IPS DF 19.7 (cell line): ENCODE results near the gene CLEC1B.
"Not testable (repeated sequence)": the region's sequence is repeated elsewhere in the genome, so short reads cannot be mapped to it uniquely, and the experiment has no call there.

Experiments
- DNase-seq: peaks from one replicate; pipeline ENCODE4 v3.0.0-alpha.2; 2013; ENCODE audit warnings: low read depth, low spot score

Gene CLEC1B

GRCh38 chr12:9974731-9975130 is 24.2 kb downstream of the CLEC1B start:
- DNase-seq, result not testable (repeated sequence)

GRCh38 chr12:9973949-9974348 is 25.0 kb downstream of the CLEC1B start:
- no peak for DNase-seq

GRCh38 chr12:9971181-9971580 is 27.7 kb downstream of the CLEC1B start, which contains the start of gene CLEC12A:
Gene CLEC12A, plus strand, starts transcription at chr12:9971409. Its CDS starts 188 bp downstream, at chr12:9971597.
- DNase-seq, result no peak

GRCh38 chr12:9969673-9970072 is 29.2 kb downstream of the CLEC1B start:
- DNase-seq, result no peak

- DNase-seq, result no peak
Measured at GRCh38 chr12:9961901-9962300, 37.0 kb downstream of the CLEC1B start.

GRCh38 chr12:9961106-9961505 is 37.8 kb downstream of the CLEC1B start:
- no peak for DNase-seq

GRCh38 chr12:9960590-9960989 is 38.3 kb downstream of the CLEC1B start:
- DNase-seq, result no peak

- no peak for DNase-seq
Measured at GRCh38 chr12:9957834-9958233, 41.1 kb downstream of the CLEC1B start.

GRCh38 chr12:9952954-9953729 is 45.8 kb downstream of the CLEC1B start:
- not testable (repeated sequence) for DNase-seq

- DNase-seq, result no peak
Measured at GRCh38 chr12:9951026-9951675, 47.8 kb downstream of the CLEC1B start.

GRCh38 chr12:9948606-9949296 is 50.2 kb downstream of the CLEC1B start:
- no peak for DNase-seq

GRCh38 chr12:9947674-9948073 is 51.2 kb downstream of the CLEC1B start:
- no peak for DNase-seq

- no peak for DNase-seq
Measured at GRCh38 chr12:9944391-9944790, 54.5 kb downstream of the CLEC1B start.

- no peak for DNase-seq
Measured at GRCh38 chr12:9943240-9943639, 55.7 kb downstream of the CLEC1B start.
